NCI-H748 (cell line): ENCODE data around the gene C5orf46.
A peak's percentile ranks its signal among the peaks of the same experiment; 100 is the strongest.

ENCODE experiments used
- DNase-seq: peaks from one replicate; lab custom pipeline; 2025; ENCODE audit not compliant: unreplicated experiment; lab: John Stamatoyannopoulos, UW

C5orf46 gene

DNA sequence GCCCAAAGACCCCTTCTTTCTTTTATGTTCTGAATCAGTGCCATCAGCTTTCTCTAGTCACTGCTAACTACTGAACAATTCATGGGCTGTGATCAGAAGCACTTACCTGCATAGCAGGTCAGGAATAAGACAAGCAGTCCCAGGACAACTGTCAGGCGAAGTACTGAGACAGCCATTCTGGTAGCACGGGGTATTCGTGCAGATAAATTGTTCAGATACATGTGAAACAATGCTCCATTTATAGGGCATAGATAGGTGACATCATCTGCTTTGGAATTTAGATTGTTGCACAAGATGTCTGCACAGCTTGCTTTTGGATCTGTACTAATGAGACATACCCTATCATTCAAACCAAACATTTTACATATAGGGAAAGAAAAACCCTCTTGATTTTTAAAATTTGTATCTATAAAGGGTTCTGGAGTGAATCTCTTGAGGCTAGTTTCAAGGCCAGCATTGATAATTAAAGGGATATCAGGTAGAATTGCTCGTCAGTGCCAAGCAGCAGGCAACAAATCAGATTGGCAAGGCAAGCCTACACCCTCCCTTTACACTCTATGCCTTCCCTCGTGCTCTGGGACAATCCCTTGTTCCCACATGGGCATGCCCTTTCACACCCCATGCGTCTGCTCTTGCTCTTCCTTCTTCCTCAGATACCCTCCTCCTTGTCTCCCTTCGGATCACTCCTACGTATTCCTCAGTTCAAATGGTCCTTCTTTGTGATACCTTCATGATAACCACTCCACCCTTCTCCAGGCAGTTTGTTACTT lies at the start of gene C5orf46:
Gene C5orf46 (minus strand): TSS at position 213 of the 770 bp plus-strand sequence. CDS start 37 bp downstream, at position 176.
- DNase-seq, result no peak

- DNase-seq, result no peak
Measured at GRCh38 chr5:147954971-147955370, 48.6 kb upstream of the C5orf46 start.

DNA sequence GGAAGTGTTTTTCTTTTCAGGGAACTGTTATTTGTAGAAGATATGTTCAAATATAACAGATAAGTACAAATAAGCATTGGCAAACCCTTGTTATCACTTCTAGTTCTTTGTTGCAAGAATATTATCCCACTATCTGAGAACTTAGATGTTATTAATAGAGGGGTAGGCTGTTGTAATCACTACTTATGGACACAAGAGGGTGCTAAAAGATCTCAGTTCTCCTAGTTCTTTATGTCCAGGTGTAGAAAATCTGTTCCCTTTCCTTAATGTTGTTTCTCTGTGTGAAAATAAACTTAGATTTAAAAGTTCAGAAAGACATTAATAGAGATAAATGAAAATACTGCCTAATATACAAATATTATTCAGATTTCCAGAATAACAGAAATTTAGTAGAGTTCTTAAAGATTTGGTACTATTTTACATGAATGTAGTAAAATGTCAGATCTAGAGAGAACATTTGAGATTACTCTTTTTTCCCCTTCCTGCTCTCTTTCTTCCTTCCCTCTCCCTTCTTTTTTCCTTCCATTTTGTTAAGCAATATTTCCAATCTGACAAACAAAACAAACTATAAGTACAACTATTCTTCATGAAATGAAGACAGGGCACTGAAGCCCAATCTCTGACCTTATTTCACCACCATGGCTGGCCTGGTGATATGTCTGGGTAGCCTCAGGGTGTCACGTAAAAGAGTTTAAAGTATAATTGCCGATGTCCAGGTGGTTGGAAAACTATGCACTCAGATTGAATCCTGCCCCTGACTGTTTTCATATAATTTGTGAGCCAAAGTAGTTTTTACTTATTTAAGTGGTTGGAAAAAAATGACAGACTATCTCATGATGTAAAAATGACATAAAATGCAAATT lies 43.6 kb upstream of the C5orf46 start:
- peak; percentile 69 for DNase-seq

GRCh38 chr5:147946658-147947274 lies 40.4 kb upstream of the C5orf46 start:
- peak; percentile 76 for DNase-seq

DNA sequence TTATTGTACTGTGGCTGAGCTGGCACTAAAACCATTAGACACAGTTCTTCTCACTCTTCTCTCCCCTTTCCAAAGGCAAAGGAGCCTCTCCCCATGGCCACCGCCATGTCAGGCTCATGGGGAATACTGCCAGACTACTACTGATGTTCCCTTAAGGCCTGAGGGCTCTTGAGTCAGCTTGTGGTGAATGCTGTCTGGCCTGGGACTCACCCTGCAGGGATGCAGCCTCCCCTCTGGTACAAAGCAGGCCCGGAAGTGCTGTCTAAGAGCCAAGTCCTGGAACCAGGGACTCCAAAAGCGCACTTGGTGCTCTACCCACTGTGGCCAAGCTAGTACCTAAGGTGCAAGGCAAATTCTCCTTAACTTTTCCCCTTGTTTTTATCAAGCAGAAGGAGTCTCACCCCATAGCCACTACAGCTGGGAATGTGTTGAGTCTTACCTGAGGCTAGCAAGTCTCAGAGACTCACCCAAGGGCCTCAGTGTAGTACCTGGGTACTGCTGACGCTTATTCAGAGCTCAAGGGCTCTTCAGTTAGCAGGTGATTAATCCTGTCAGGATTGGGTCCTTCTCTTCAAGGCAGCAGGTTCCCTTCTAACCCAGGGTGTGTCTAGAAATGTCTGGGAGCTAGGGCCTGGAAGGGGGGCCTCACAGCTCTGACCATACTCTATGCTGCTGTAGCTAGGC lies 33.2 kb upstream of the C5orf46 start:
- no peak for DNase-seq

GRCh38 chr5:147935032-147935431 lies 28.7 kb upstream of the C5orf46 start:
- peak; percentile 69 for DNase-seq

DNA sequence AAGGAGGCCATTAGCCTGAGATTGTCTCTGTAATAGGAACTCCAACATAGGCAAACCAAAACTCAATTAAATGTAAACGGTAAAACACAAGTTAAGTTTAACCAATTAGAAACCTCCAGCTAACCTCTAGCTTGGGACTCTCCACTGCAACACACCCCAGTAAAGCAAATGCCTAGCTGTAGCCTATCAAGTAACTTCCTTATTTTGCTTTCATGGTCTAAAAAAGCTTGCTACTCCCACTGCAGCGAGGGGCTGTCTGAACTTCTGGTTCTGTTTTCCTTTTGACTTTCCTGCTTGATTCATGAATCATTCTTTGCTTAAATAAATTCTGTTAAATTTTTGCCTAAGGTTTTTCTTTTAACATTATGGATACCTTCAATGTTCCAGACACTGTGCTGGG lies 24.4 kb upstream of the C5orf46 start:
- no peak for DNase-seq

DNA sequence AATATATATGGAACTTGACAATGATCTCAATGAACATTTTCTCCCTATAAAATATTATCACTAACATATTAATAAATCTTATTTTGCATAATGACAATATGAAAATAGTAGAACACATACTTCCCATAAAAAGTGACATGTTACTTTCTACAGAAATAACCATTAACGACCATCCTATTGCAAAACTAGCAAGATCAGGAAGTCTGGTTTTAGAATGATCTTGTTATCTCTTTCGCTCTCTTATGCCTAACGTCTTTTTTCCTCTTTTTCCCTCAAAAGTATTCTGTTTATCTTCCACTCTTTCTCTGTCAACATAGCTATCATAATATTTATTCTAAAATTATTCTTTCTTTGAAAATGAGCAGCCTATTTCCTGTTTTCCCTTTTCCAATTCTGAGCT lies 21.6 kb upstream of the C5orf46 start:
- DNase-seq, result no peak

- no peak for DNase-seq
Measured at GRCh38 chr5:147925020-147925419, 18.7 kb upstream of the C5orf46 start.

GRCh38 chr5:147921136-147921535 lies 14.8 kb upstream of the C5orf46 start:
- DNase-seq, result no peak

DNA sequence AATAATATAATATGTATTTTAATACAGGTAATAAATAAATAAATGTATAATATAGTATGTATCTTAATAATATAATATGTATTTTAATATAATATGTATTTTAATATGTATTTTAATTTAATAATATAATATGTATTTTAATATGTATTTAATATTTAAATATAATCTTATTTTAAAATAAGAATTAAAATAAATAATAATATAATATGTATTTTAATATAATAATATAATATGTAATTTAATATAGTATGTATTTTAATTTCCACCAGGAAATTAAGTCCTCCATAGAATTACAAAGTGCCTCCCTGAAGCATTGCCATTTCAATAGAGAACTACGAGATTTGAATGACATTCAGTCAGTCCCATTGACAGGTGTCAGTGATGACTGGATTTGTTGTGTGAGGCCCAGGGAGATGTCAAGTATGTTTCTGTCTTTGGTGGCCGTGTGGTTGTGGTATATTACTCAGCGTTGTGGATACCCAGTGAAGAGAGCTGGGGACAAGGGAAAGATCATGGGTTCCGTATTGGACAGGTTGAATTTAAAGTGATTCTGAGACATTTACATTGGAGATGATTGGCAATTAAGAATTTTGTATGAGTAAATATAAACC lies 14.2 kb upstream of the C5orf46 start:
- no peak for DNase-seq

DNA sequence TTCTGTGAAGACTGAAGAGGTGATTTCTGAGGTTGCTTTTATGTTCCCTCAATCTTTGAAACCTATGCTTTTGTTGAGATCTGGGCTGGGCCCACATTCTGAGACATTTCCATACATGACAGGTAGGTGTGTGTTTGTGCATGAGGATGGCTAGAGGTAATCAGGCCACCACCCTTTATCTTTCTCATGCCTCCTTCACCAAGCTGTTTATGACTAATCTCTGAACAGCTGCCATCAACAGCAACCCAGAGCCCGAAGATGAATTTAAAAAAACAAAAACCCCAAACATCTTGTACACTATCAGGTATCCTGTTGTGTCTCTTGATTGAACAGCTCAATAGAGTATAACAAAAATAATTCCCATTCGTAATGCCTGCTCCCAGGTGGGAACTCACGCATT lies 12.6 kb upstream of the C5orf46 start:
- DNase-seq, result peak; percentile 64

DNA sequence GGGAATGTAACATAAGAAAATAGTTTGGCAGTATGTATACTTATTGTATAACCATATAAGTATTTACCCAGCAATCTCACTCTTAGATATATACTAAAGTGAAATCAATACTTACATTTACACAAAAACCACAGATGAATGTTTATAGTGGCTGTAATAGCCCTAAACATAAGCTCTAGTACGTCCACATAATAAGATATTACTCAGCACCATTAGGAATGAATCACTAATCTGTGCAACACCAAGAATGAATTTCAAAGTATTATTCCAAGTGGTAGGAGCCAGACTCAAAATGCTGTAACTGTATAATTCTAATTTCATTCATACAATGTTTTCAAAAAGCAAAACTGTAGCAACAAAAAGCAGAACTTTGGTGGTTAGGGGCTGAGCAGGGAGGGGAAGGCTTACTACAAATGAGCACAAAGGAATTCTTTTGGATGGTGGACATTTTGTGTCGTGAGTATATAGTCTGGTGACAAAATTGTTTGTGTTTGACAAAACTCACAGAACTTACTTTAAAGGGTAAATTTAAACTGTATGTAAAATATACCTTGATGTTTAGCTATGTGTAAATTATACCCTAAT lies 11.9 kb upstream of the C5orf46 start:
- no peak for DNase-seq

GRCh38 chr5:147913786-147914185 lies 7.4 kb upstream of the C5orf46 start:
- no peak for DNase-seq

DNA sequence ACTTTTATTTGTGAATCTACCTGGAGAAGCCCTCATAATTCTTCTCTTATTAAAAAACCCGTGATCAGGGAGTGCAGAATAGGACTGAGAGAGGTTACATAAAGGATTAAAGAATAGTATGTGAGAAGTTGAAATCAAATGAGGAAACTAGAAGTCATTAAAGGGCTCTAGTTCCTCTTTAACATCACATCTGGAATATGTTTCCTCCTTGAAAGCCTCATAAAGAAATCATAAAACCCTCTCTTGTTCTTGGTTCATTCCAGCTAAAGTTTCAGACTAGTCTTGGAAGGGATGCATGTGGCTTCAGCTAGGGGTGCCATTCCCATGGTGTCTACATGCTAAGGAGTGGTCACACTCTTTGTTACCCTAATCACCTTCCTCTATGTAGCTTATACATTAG lies 5.7 kb upstream of the C5orf46 start:
- DNase-seq, result no peak

- DNase-seq, result no peak
Measured at GRCh38 chr5:147911427-147911826, 5.1 kb upstream of the C5orf46 start.

GRCh38 chr5:147904110-147904509 lies 2.2 kb downstream of the C5orf46 start:
- DNase-seq, result no peak

DNA sequence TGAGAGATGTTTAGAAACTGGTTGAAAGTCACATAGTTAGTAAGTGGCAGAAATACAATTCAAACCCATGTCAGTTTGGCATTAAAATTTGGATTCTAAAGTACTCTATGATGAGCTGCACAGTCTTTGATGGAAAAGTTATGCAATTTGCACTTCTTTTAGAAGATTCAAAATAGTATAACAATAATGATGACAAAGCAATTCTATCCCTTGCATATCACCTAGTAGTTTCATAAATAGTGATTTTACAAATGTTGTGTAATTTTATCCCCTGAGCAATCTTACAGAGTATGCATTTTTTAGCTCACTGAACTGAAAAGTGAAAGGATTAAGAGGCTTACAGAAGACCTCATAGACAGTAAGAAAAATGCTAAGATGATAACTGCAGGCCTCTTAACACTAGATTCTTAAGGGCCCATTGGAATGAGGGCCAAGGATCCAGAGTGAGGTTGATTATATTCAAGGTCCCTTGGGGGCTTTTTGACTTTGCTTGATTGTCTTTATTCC lies 3.7 kb downstream of the C5orf46 start:
- no peak for DNase-seq

DNA sequence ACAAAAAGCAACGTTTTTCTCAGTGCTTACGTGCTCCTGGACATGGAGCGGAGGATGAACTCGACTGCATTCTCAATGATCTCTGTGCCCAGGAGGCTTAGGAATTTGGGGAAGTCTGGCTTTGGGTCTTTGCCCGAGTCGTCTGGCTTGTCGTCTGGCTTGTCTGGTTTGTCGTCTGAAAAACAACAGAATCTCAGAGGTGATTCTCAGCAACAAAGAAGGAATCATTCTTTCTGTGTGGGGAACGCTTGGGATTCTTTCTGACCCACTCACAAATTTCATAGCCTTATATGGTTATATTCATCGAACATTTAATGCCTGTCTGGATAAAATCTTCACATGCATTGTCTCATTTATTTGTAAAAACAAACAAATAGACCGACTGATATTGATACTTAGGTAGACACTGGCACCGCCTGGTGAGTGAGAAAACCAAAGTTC lies 4.7 kb downstream of the C5orf46 start:
- DNase-seq, result no peak

DNA sequence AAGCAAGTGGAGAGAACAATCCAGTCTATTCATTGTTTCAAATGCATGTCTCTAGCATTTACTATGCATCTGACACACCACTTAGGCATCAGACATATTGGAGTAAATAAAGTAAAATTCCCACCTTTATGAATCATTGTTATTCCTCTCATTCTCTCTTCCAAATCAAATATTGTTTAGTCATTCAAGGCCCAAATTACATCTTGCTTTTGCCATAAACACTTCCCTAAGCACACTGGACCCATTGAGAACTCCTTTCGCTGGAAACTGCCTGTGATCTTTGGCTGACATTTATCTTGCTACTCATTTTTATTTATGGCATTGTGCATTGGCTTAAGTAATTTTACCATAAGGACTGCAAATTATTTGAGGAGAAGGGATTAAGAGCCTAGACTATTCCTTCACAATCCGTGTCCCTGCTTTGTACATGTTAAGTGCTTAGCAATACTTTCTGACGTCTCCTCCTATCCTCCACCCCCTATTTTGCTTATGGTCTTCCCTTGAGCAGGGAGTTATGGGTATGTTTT lies 7.4 kb downstream of the C5orf46 start:
- no peak for DNase-seq
